ENCODE results near the gene PSMA8.
"Not testable (repeated sequence)": the region's sequence is repeated elsewhere in the genome, so short reads cannot be mapped to it uniquely, and the experiment has no call there.

Gene PSMA8

GRCh38 chr18:26133652-26134051, at the start of gene PSMA8:
TSS of gene PSMA8 (plus strand) at chr18:26133869. CDS start at chr18:26133966, 97 bp downstream.
- no peak for DNase-seq (ENCODE audit: low read depth)

GRCh38 chr18:26085056-26085455, 48.6 kb upstream of the PSMA8 start:
- DNase-seq (ENCODE audit: low read depth): no peak

GRCh38 chr18:26086959-26087358, 46.7 kb upstream of the PSMA8 start:
- no peak for DNase-seq (ENCODE audit: low read depth)

GRCh38 chr18:26088487-26088886, 45.2 kb upstream of the PSMA8 start:
- no peak for DNase-seq (ENCODE audit: low read depth)

- no peak for DNase-seq (ENCODE audit: low read depth)
These were observed 44.2 kb upstream of the PSMA8 start for GRCh38 chr18:26089293-26090129.

- DNase-seq (ENCODE audit: low read depth): peak; percentile 34
These were observed 43.3 kb upstream of the PSMA8 start, which contains the start of gene SS18 for GRCh38 chr18:26090130-26091046. TSS of gene SS18 (minus strand) at chr18:26090613. CDS start at chr18:26090569, 44 bp downstream.

- DNase-seq (ENCODE audit: low read depth): peak; percentile 70
These were observed 42.5 kb upstream of the PSMA8 start for GRCh38 chr18:26091047-26091630.

- DNase-seq (ENCODE audit: low read depth): no peak
These were observed 36.8 kb upstream of the PSMA8 start for GRCh38 chr18:26096852-26097251.

GRCh38 chr18:26097563-26097962, 36.1 kb upstream of the PSMA8 start:
- no peak for DNase-seq (ENCODE audit: low read depth)

GRCh38 chr18:26103579-26103978, 30.1 kb upstream of the PSMA8 start:
- DNase-seq (ENCODE audit: low read depth): no peak

GRCh38 chr18:26104035-26104434, 29.6 kb upstream of the PSMA8 start:
- DNase-seq (ENCODE audit: low read depth): no peak

GRCh38 chr18:26119246-26119645, 14.4 kb upstream of the PSMA8 start:
- no peak for DNase-seq (ENCODE audit: low read depth)

- peak; percentile 8 for DNase-seq (ENCODE audit: low read depth)
These were observed 12.2 kb upstream of the PSMA8 start for GRCh38 chr18:26121476-26121875.

GRCh38 chr18:26121994-26122393, 11.7 kb upstream of the PSMA8 start:
- not testable (repeated sequence) for DNase-seq (ENCODE audit: low read depth)

GRCh38 chr18:26127786-26128185, 5.9 kb upstream of the PSMA8 start:
- no peak for DNase-seq (ENCODE audit: low read depth)

- DNase-seq (ENCODE audit: low read depth): not testable (repeated sequence)
These were observed 5.5 kb upstream of the PSMA8 start for GRCh38 chr18:26128192-26128591.

GRCh38 chr18:26134107-26134506, 438 bp downstream of the PSMA8 start:
- no peak for DNase-seq (ENCODE audit: low read depth)

GRCh38 chr18:26135548-26135947, 1.9 kb downstream of the PSMA8 start:
- no peak for DNase-seq (ENCODE audit: low read depth)

- DNase-seq (ENCODE audit: low read depth): no peak
These were observed 23.7 kb downstream of the PSMA8 start for GRCh38 chr18:26157326-26157725.

GRCh38 chr18:26159353-26159752, 25.7 kb downstream of the PSMA8 start:
- no peak for DNase-seq (ENCODE audit: low read depth)

- DNase-seq (ENCODE audit: low read depth): no peak
These were observed 30.9 kb downstream of the PSMA8 start for GRCh38 chr18:26164571-26164970.

GRCh38 chr18:26167592-26167991, 33.9 kb downstream of the PSMA8 start:
- not testable (repeated sequence) for DNase-seq (ENCODE audit: low read depth)
